ENCODE measurements around the gene TESMIN.

The TESMIN gene

DNA sequence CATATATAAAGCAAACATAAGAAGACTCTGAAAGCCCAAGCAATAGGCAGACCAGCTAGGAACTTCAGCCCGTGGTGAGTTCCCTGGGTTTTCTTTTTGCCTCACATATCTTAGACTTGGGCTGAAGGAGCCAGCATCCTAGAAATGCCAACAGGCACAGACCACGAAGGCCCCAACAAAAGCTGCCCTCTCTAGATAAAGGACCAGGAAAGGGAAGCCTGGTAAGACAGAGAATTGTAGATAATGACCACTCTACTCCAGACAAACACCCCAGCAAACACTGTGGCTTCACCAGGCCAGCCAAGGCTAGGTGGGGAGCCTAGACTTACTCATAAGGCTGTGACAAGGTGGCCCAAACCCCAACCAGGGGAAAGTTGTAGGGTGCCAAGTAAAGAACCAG, 55.8 kb downstream of the TESMIN start:
- TF ChIP-seq RAD21 (IDR thresholded peaks at IDR 0.05; ENCODE audit: low read depth) = no peak
- TF ChIP-seq YY1 (IDR thresholded peaks at IDR 0.05; ENCODE audit: low read depth) = no peak
- TF ChIP-seq USF1 (IDR thresholded peaks at IDR 0.05) = no peak
- TF ChIP-seq ZBTB7A (IDR thresholded peaks at IDR 0.05; ENCODE audit: low read depth) = no peak
- TF ChIP-seq TCF12 (IDR thresholded peaks at IDR 0.05; ENCODE audit: low read depth) = no peak
- TF ChIP-seq TEAD4 (IDR thresholded peaks at IDR 0.05) = no peak
- TF ChIP-seq EGR1 (IDR thresholded peaks at IDR 0.05) = no peak
- TF ChIP-seq, protein P1, sequence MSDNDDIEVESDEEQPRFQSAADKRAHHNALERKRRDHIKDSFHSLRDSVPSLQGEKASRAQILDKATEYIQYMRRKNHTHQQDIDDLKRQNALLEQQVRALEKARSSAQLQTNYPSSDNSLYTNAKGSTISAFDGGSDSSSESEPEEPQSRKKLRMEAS (IDR thresholded peaks at IDR 0.05) = no peak
- TF ChIP-seq NFIC (IDR thresholded peaks at IDR 0.05) = no peak
- TF ChIP-seq REST (IDR thresholded peaks at IDR 0.05; ENCODE audit: low read depth) = no peak
- TF ChIP-seq CEBPB (IDR thresholded peaks at IDR 0.05) = no peak
- TF ChIP-seq EP300 (IDR thresholded peaks at IDR 0.05; ENCODE audit: borderline replicate concordance) = no peak
- TF ChIP-seq CREB1 (IDR thresholded peaks at IDR 0.05; ENCODE audit: low read depth) = no peak
- no peak for TF ChIP-seq TAF1 (IDR thresholded peaks at IDR 0.05; ENCODE audit: low read depth)
- no peak for TF ChIP-seq FOXM1 (IDR thresholded peaks at IDR 0.05; ENCODE audit: borderline replicate concordance, low read depth)

DNA sequence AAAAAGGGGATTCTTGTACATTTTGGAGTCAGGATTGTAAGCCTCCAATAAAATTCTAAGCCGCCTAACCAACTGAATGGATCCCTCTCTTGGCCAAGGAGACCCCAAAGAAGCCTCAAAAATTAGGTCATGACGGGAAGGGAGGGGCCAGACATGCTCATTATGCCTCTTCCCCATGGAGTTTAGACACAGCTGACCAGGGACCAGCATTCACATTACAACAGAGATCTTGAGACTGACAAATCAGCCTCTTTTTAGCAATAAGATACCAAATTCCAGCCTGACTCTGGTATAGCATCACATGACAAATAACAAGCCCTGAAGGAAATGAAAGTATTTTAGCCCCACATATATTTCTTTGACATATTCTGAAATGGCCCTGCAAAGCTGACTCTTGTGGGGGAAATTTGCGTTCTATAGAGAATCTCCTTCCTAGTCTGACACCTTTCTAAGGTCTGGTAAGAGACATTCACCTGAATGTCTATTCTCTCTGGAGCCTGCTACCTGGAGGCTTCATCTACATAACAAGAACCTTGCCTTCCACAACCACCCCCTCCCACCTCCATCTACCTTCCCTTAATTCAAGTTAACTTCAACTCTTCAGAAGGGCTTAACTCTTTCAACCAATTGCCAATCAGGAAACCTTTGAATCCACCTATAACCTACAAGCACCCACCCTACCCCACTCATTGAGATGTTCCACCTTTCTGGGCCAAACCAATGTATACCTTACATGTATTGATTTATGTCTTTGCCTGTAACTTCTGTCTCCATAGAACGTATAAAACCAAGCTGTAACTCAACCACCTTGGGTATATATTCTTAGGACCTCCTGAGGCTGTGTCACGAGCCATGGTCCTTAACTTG, 56.7 kb downstream of the TESMIN start:
- TF ChIP-seq REST (IDR thresholded peaks at IDR 0.05; ENCODE audit: low read depth) = no peak
- TF ChIP-seq EP300 (IDR thresholded peaks at IDR 0.05; ENCODE audit: borderline replicate concordance) = no peak
- TF ChIP-seq CREB1 (IDR thresholded peaks at IDR 0.05; ENCODE audit: low read depth) = no peak
- TF ChIP-seq FOXM1 (IDR thresholded peaks at IDR 0.05; ENCODE audit: borderline replicate concordance, low read depth) = no peak
- TF ChIP-seq RAD21 (IDR thresholded peaks at IDR 0.05; ENCODE audit: low read depth) = no peak
- no peak for TF ChIP-seq TEAD4 (IDR thresholded peaks at IDR 0.05)
- no peak for TF ChIP-seq EGR1 (IDR thresholded peaks at IDR 0.05)
- no peak for TF ChIP-seq TCF12 (IDR thresholded peaks at IDR 0.05; ENCODE audit: low read depth)
- TF ChIP-seq TAF1 (IDR thresholded peaks at IDR 0.05; ENCODE audit: low read depth) = no peak
- TF ChIP-seq YY1 (IDR thresholded peaks at IDR 0.05; ENCODE audit: low read depth) = no peak
- TF ChIP-seq USF1 (IDR thresholded peaks at IDR 0.05) = no peak
- TF ChIP-seq, protein P1 (IDR thresholded peaks at IDR 0.05) = no peak
- no peak for TF ChIP-seq CEBPB (IDR thresholded peaks at IDR 0.05)
- no peak for TF ChIP-seq NFIC (IDR thresholded peaks at IDR 0.05)
- TF ChIP-seq ZBTB7A (IDR thresholded peaks at IDR 0.05; ENCODE audit: low read depth) = no peak

DNA sequence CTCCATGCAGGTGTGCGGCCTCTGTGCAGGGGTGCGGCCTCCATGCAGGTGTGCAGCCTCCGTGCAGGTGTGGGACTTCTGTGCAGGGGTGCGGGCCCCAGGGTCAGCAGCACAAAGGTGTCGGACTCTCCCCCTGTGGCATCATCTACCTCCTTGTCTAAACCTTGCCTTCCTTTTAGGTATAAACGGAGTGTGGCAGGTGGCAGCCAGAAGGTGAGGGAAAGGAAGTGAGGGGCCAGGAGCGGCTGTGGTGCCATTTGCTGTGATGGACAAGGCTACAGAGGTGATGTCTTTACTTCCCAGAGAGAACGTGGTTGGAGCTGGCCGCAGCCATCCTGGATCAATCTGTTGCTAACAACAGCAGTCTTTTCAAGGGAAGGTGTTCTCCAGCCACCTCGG, 57.8 kb downstream of the TESMIN start:
- TF ChIP-seq CEBPB (IDR thresholded peaks at IDR 0.05) = no peak
- TF ChIP-seq RAD21 (IDR thresholded peaks at IDR 0.05; ENCODE audit: low read depth) = no peak
- no peak for TF ChIP-seq NFIC (IDR thresholded peaks at IDR 0.05)

GRCh38 chr11:68692871-68693483, 58.3 kb downstream of the TESMIN start:
- TF ChIP-seq TCF12 (IDR thresholded peaks at IDR 0.05; ENCODE audit: low read depth) = no peak
- TF ChIP-seq RAD21 (IDR thresholded peaks at IDR 0.05; ENCODE audit: low read depth) = no peak
- TF ChIP-seq EP300 (IDR thresholded peaks at IDR 0.05; ENCODE audit: borderline replicate concordance) = no peak
- TF ChIP-seq REST (IDR thresholded peaks at IDR 0.05; ENCODE audit: low read depth) = no peak
- TF ChIP-seq TEAD4 (IDR thresholded peaks at IDR 0.05) = no peak
- no peak for TF ChIP-seq TAF1 (IDR thresholded peaks at IDR 0.05; ENCODE audit: low read depth)
- TF ChIP-seq FOXM1 (IDR thresholded peaks at IDR 0.05; ENCODE audit: borderline replicate concordance, low read depth) = no peak
- no peak for TF ChIP-seq NFIC (IDR thresholded peaks at IDR 0.05)
- no peak for TF ChIP-seq CEBPB (IDR thresholded peaks at IDR 0.05)
- no peak for TF ChIP-seq ZBTB7A (IDR thresholded peaks at IDR 0.05; ENCODE audit: low read depth)
- no peak for TF ChIP-seq CREB1 (IDR thresholded peaks at IDR 0.05; ENCODE audit: low read depth)
- no peak for TF ChIP-seq USF1 (IDR thresholded peaks at IDR 0.05)
- TF ChIP-seq, protein P1 (IDR thresholded peaks at IDR 0.05) = no peak
- no peak for TF ChIP-seq EGR1 (IDR thresholded peaks at IDR 0.05)
- no peak for TF ChIP-seq YY1 (IDR thresholded peaks at IDR 0.05; ENCODE audit: low read depth)

Measured in Ishikawa (cell line).